Endothelial cell of umbilical vein (primary cell): Measurements from ENCODE around the gene TMEM185A. TPM values are rescaled to one million over a fixed set of nuclear protein-coding genes. Genes with fewer than 3 reads are reported as not detected.

Source experiments
- BruUV-seq: library from RNA; stranded (reverse); fragments of 400-500 nt; replicated peaks from 2 replicates; lab custom pipeline; 2021; lab: Mats Ljungman, UMichigan
- CTCF ChIA-PET: fragments of 300-600, 350-600 bp; sonication (Branson Sonifier 250); formaldehyde crosslinking; loops from one replicate; lab custom pipeline; 2021; ENCODE audit warnings: antibody characterized with exemption, inconsistent platforms; lab: Charles Lee
- POLR2A ChIA-PET: fragments of 300-600, 350-600 bp; sonication (Branson Sonifier 250); formaldehyde crosslinking; loops from one replicate; lab custom pipeline; 2021; ENCODE audit warnings: antibody characterized with exemption, inconsistent platforms; lab: Charles Lee
- DNase-seq: peaks from one replicate; pipeline ENCODE4 v3.0.0-alpha.2; 2011; ENCODE audit warnings: low read depth, low spot score
- FAIRE-seq: peaks from 2 replicates; lab custom pipeline; 2011; peaks lifted over from hg19 to GRCh38; lab: Jason Lieb, UNC
- H2AFZ ChIP-seq: 2 replicates; pipeline ENCODE4 v1.6.0; 2012; ENCODE audit warnings: low read depth, low read length, control low read depth, inconsistent platforms
- H3K27ac ChIP-seq: 2 replicates; pipeline ENCODE4 v1.5.1; 2011; ENCODE audit warnings: low read depth, mild to moderate bottlenecking, control low read depth, low read length, moderate library complexity; ENCODE audit not compliant: insufficient read depth
- H3K27me3 ChIP-seq, 2 experiments: 2 replicates each; pipeline versions ENCODE4 v1.6.0 to v1.6.1; 2011; ENCODE audit warnings: low read length in 2 of 2, mixed read lengths in 1 of 2; ENCODE audit not compliant: control insufficient read depth in 2 of 2, insufficient read depth in 2 of 2
- H3K36me3 ChIP-seq, 2 experiments: 2 replicates in 1 of 2; 3 replicates in 1 of 2; pipeline ENCODE4 v1.5.1; 2011; ENCODE audit warnings: low read length in 2 of 2, mild to moderate bottlenecking in 1 of 2, moderate library complexity in 1 of 2; ENCODE audit not compliant: control insufficient read depth in 2 of 2, insufficient read depth in 2 of 2; ENCODE audit errors: extremely low read depth in 1 of 2
- H3K4me1 ChIP-seq: 3 replicates; pipeline ENCODE4 v1.5.1; 2011; ENCODE audit warnings: mild to moderate bottlenecking, low read length; ENCODE audit not compliant: control insufficient read depth, insufficient read depth; ENCODE audit errors: extremely low read depth
- H3K4me2 ChIP-seq: 2 replicates; pipeline ENCODE4 v1.6.1; 2011; ENCODE audit warnings: low read length, control low read depth, mixed read lengths; ENCODE audit not compliant: insufficient read depth
- H3K4me3 ChIP-seq, 3 experiments: fragments of 200-600 bp in 1 of 3; sonication (generic), shearing (Covaris generic) in 1 of 3; replicated peaks in 1 of 3; 2 replicates each; pipeline ENCODE4 v1.5.1; 2011 to 2016; ENCODE audit warnings: control low read depth in 3 of 3, low read length in 3 of 3, mild to moderate bottlenecking in 2 of 3, inconsistent platforms in 1 of 3, low read depth in 1 of 3, moderate library complexity in 1 of 3; ENCODE audit not compliant: insufficient read depth in 1 of 3
- H3K79me2 ChIP-seq: 2 replicates; pipeline ENCODE4 v1.6.0; 2012; ENCODE audit warnings: low read length, inconsistent platforms; ENCODE audit not compliant: control insufficient read depth, insufficient read depth
- H3K9ac ChIP-seq: replicated peaks from 2 replicates; pipeline ENCODE3; 2011; ENCODE audit warnings: low read length, control low read depth; ENCODE audit not compliant: insufficient read depth; ENCODE audit errors: extremely low read depth
- H3K9me1 ChIP-seq: replicated peaks from 3 replicates; pipeline ENCODE4 v1.6.0; 2011; ENCODE audit warnings: mild to moderate bottlenecking, low read length; ENCODE audit not compliant: control insufficient read depth, insufficient read depth; ENCODE audit errors: extremely low read depth
- H3K9me3 ChIP-seq: replicated peaks from 2 replicates; pipeline ENCODE4 v1.5.1; 2012; ENCODE audit warnings: low read length, inconsistent platforms; ENCODE audit not compliant: control insufficient read depth, insufficient read depth
- H4K20me1 ChIP-seq: replicated peaks from 2 replicates; pipeline ENCODE3; 2011; ENCODE audit warnings: mild to moderate bottlenecking, low read length; ENCODE audit not compliant: control insufficient read depth, insufficient read depth; ENCODE audit errors: extremely low read depth
- EZH2 ChIP-seq: IDR thresholded peaks from 2 replicates; pipeline ENCODE4 v1.6.1; 2012; ENCODE audit warnings: borderline replicate concordance, low read depth, mild to moderate bottlenecking, moderate library complexity, low read length, inconsistent platforms; ENCODE audit not compliant: severe bottlenecking
- FOS ChIP-seq: IDR thresholded peaks from 2 replicates; pipeline ENCODE4 v1.6.1; 2011; ENCODE audit warnings: mild to moderate bottlenecking, low read length, moderate library complexity, borderline replicate concordance; ENCODE audit not compliant: insufficient read depth
- GATA2 ChIP-seq: IDR thresholded peaks from 2 replicates; pipeline ENCODE4 v1.7.0; 2011; ENCODE audit warnings: low read depth, mild to moderate bottlenecking, moderate library complexity, mixed read lengths, low read length; ENCODE audit not compliant: insufficient read length, insufficient read depth
- JUN ChIP-seq: IDR thresholded peaks from 2 replicates; pipeline ENCODE4 v1.6.1; 2011; ENCODE audit warnings: borderline replicate concordance, low read depth; ENCODE audit not compliant: insufficient read length, insufficient read depth
- MYC ChIP-seq: IDR thresholded peaks from one replicate; pipeline ENCODE4 v1.6.1; 2011; ENCODE audit warnings: mild to moderate bottlenecking, low read depth, low read length
- POLR2A ChIP-seq: IDR thresholded peaks from 2 replicates; pipeline ENCODE4 v1.6.1; 2012; ENCODE audit warnings: low read depth, mild to moderate bottlenecking, control low read depth, low read length
- POLR2AphosphoS5 ChIP-seq: IDR thresholded peaks from 2 replicates; pipeline ENCODE4 v1.6.1; 2012; ENCODE audit warnings: low read depth, mild to moderate bottlenecking, control low read depth, low read length, moderate library complexity; ENCODE audit not compliant: insufficient read depth
- dilution Hi-C: fragments of 300-500 bp; cut with MboI; formaldehyde crosslinking; loops from one replicate; pipeline ENCODE4 v1.15.0; 2019; ENCODE audit warnings: low sequenced_read_pairs; ENCODE audit not compliant: extremely low pct_ligation_motif_present
- intact Hi-C: fragments of 100-400 bp; cut with micrococcal nuclease; formaldehyde crosslinking; loops from one replicate; pipeline ENCODE4 v1.10.0; 2022
- polyA plus RNA-seq, 4 experiments: library from polyadenylated mRNA; depleted of rRNA in 3 of 4; stranded (reverse) in 3 of 4; unstranded in 1 of 4; fragments of >200 nt; gene quantifications; 2 replicates each; pipeline versions ENCODE4 v1.2.1 to v1.2.3, GENCODE V29; 2011 to 2012; ENCODE audit warnings: missing spikeins in 1 of 4
- total RNA-seq: library from RNA; stranded (reverse); gene quantifications from 2 replicates; pipeline ENCODE4 v1.2.3, GENCODE V29; 2021
- TF ChIP-seq, protein P1 (sequence below), 2 donors: IDR thresholded peaks; 1 replicate in 1 of 2; 2 replicates in 1 of 2; pipeline ENCODE4 v1.5.1; 2011; ENCODE audit warnings: low read length in 2 of 2, mild to moderate bottlenecking in 2 of 2, moderate library complexity in 2 of 2, control low read depth in 1 of 2, inconsistent platforms in 1 of 2, low read depth in 1 of 2; ENCODE audit not compliant: insufficient read depth in 1 of 2; ENCODE audit errors: extremely low read depth in 1 of 2
- TF ChIP-seq, protein P2 (sequence below): IDR thresholded peaks from 2 replicates; pipeline ENCODE4 v1.6.1; 2011; ENCODE audit not compliant: insufficient read depth, insufficient read length

Gene TMEM185A
- total and polyA plus RNA-seq, 2 donors (not counting 3 experiments of a cell fraction or from before 2014, with no cell fraction given): 16.9 to 29.7 TPM

DNA sequence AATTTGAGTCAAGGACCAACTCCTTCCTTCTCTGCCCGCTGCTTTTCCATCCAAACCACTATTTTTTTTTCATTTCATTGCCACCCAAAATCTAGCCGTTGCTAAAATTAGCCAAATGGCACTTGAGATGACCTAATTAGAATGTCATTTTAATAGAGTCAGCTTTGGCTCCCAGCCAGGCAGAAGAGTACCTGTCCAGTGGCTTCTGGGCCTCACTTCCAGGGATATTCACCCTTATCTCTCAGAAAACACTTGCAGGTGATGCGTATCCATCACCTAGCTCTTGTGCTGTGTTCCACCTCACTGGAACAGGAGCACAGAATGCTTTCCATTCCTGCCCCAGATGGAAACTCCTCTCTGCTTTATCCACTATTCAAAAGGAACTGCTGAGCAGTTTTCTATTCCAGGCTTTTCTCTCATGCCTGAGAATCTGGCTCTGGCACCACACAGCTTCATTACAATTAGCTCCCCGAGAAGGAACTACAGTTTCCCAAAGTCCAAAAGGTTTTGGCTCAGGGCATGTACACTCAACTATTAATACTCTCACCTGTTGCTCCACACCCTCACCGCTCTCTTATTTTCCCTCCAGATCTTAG, 62.8 kb downstream of the TMEM185A start:
- DNase-seq (no peak), FAIRE-seq (no peak)
- Histone ChIP-seq H2AFZ (no peak overlapping the region), H3K4me2 (no peak overlapping the region), H3K27me3 (no peaks in the 10 kb centered on the region), H3K79me2 (no peaks in the 10 kb centered on the region), H3K4me3 (no peak overlapping the region), H3K9me3 (no peaks in the 10 kb centered on the region), H3K9me1 (no peaks in the 10 kb centered on the region), H3K9ac (no peak overlapping the region), H4K20me1 (no peaks in the 10 kb centered on the region), H3K27ac (no peak overlapping the region), H3K4me1 (no peaks in the 10 kb centered on the region), H3K36me3 (no peaks in the 10 kb centered on the region)
- ChIA-PET CTCF (no interaction called here), POLR2A (no interaction called here)
- intact Hi-C loops (no loop called here), dilution Hi-C loops (no loop called here)
- no peak for TF ChIP-seq POLR2AphosphoS5
- TF ChIP-seq POLR2A: no peak
- TF ChIP-seq MYC: no peak
- TF ChIP-seq, protein P1, sequence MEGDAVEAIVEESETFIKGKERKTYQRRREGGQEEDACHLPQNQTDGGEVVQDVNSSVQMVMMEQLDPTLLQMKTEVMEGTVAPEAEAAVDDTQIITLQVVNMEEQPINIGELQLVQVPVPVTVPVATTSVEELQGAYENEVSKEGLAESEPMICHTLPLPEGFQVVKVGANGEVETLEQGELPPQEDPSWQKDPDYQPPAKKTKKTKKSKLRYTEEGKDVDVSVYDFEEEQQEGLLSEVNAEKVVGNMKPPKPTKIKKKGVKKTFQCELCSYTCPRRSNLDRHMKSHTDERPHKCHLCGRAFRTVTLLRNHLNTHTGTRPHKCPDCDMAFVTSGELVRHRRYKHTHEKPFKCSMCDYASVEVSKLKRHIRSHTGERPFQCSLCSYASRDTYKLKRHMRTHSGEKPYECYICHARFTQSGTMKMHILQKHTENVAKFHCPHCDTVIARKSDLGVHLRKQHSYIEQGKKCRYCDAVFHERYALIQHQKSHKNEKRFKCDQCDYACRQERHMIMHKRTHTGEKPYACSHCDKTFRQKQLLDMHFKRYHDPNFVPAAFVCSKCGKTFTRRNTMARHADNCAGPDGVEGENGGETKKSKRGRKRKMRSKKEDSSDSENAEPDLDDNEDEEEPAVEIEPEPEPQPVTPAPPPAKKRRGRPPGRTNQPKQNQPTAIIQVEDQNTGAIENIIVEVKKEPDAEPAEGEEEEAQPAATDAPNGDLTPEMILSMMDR (IDR thresholded peaks at IDR 0.05; ENCODE audit: extremely low read depth in 1 of 2, insufficient read depth in 1 of 2, low read depth in 1 of 2, low read length in 2 of 2): no peak
- TF ChIP-seq, protein P2, sequence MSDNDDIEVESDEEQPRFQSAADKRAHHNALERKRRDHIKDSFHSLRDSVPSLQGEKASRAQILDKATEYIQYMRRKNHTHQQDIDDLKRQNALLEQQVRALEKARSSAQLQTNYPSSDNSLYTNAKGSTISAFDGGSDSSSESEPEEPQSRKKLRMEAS: no peak
- no peak for TF ChIP-seq FOS
- TF ChIP-seq EZH2: no peak
- no peak for TF ChIP-seq JUN
- TF ChIP-seq GATA2: no peak
- BruUV-seq: no TSS peak
